HepG2 (cell line): ENCODE data around the gene CKS1B. TPM values are rescaled to one million over a fixed set of nuclear protein-coding genes. Genes with fewer than 3 reads are reported as not detected.
A peak's percentile ranks its signal among the peaks of the same experiment; 100 is the strongest.

Experiments used
- ATAD3A ChIP-seq: sonication (generic); formaldehyde crosslinking; IDR thresholded peaks from 2 replicates; pipeline ENCODE4 v1.4.0; 2020; ENCODE audit warnings: missing genetic modification reagents
- CBFB ChIP-seq: sonication (generic); formaldehyde crosslinking; IDR thresholded peaks from 2 replicates; pipeline ENCODE4 v1.4.0; 2020; ENCODE audit warnings: missing genetic modification reagents
- HOXA7 ChIP-seq: sonication (generic); formaldehyde crosslinking; IDR thresholded peaks from 2 replicates; pipeline ENCODE4 v1.8.1; 2022; ENCODE audit warnings: mild to moderate bottlenecking, missing genetic modification reagents, moderate library complexity
- KLF16 ChIP-seq, 2 experiments: sonication (generic) in 1 of 2; formaldehyde crosslinking in 1 of 2; IDR thresholded peaks; 2 replicates each; pipeline versions ENCODE4 v1.6.1 to v1.8.0; 2016 to 2023; ENCODE audit warnings: missing genetic modification reagents in 2 of 2, missing compliant biosample characterization in 1 of 2
- KLF6 ChIP-seq: IDR thresholded peaks from 2 replicates; pipeline ENCODE4 v1.8.0; 2016; ENCODE audit warnings: missing biosample characterization, missing genetic modification reagents
- MTF2 ChIP-seq: sonication (generic); formaldehyde crosslinking; IDR thresholded peaks from 2 replicates; pipeline ENCODE4 v1.5.0; 2020; ENCODE audit warnings: missing genetic modification reagents, borderline replicate concordance
- NFE2L2 ChIP-seq: fragments of 150-350 bp; IDR thresholded peaks from 2 replicates; pipeline ENCODE4 v1.6.1; 2014; ENCODE audit warnings: low read length
- RFX1 ChIP-seq: fragments of 450-650 bp; IDR thresholded peaks from 2 replicates; pipeline ENCODE4 v1.6.1; 2017
- RFX3 ChIP-seq: IDR thresholded peaks from 2 replicates; pipeline ENCODE4 v1.6.1; 2016; ENCODE audit warnings: missing biosample characterization, missing genetic modification reagents
- RFX5 ChIP-seq: IDR thresholded peaks from 2 replicates; pipeline ENCODE4 v1.6.1; 2011; ENCODE audit warnings: low read depth, low read length, improper control_type of control experiment
- SPEN ChIP-seq: sonication (generic); formaldehyde crosslinking; IDR thresholded peaks from 2 replicates; pipeline ENCODE4 v1.5.1; 2020; ENCODE audit warnings: low read depth, mild to moderate bottlenecking, missing genetic modification reagents
- SSRP1 ChIP-seq: IDR thresholded peaks from 2 replicates; pipeline ENCODE4 v1.6.1; 2016; ENCODE audit warnings: control low read depth
- TOPORS ChIP-seq: sonication (generic); formaldehyde crosslinking; IDR thresholded peaks from 2 replicates; pipeline ENCODE4 v1.8.0; 2023; ENCODE audit warnings: mild to moderate bottlenecking, missing genetic modification reagents
- ZFP36L1 ChIP-seq: sonication (generic); formaldehyde crosslinking; IDR thresholded peaks from 2 replicates; pipeline ENCODE4 v1.8.0; 2022; ENCODE audit warnings: mild to moderate bottlenecking, missing genetic modification reagents, moderate library complexity
- ZNF331 ChIP-seq: sonication (generic); formaldehyde crosslinking; IDR thresholded peaks from 2 replicates; pipeline ENCODE4 v1.4.0; 2020; ENCODE audit warnings: missing genetic modification reagents
- ZNF562 ChIP-seq: sonication (generic); formaldehyde crosslinking; IDR thresholded peaks from 2 replicates; pipeline ENCODE4 v1.8.0; 2022; ENCODE audit warnings: missing genetic modification reagents, borderline replicate concordance
- ZNF619 ChIP-seq: sonication (generic); formaldehyde crosslinking; IDR thresholded peaks from 2 replicates; pipeline ENCODE4 v1.4.0; 2020; ENCODE audit warnings: mild to moderate bottlenecking, missing genetic modification reagents
- ZNF672 ChIP-seq: sonication (generic); formaldehyde crosslinking; IDR thresholded peaks from 2 replicates; pipeline ENCODE4 v1.8.1; 2022; ENCODE audit warnings: missing genetic modification reagents
- ZSCAN30 ChIP-seq: sonication (generic); formaldehyde crosslinking; IDR thresholded peaks from 2 replicates; pipeline ENCODE4 v1.5.0; 2020; ENCODE audit warnings: mild to moderate bottlenecking, missing genetic modification reagents
- polyA plus RNA-seq, 8 experiments: library from polyadenylated mRNA; depleted of rRNA in 3 of 8; stranded (reverse) in 7 of 8; unstranded in 1 of 8; fragments of >200 nt; fragmentation: Illumina TruSeq in 4 of 8; extraction: Trizol in 4 of 8; gene quantifications; 2 replicates each; pipeline versions ENCODE4 v1.2.1 to v1.2.3, GENCODE V29; 2011 to 2016; ENCODE audit warnings: low read depth in 4 of 8, missing spikeins in 1 of 8, mixed read lengths in 1 of 8; ENCODE audit not compliant: insufficient read depth in 1 of 8
- total RNA-seq, 5 experiments: library from RNA; depleted of rRNA; stranded (reverse); fragments of >200 nt; fragmentation: Illumina TruSeq; extraction: Trizol; gene quantifications; 2 replicates each; pipeline ENCODE4 v1.2.3, GENCODE V29; 2016; ENCODE audit warnings: low read depth in 1 of 5
- TF ChIP-seq, protein P1 (sequence below): sonication (generic); formaldehyde crosslinking; IDR thresholded peaks from 2 replicates; pipeline ENCODE4 v1.4.0; 2020; ENCODE audit warnings: mild to moderate bottlenecking, low read depth, missing genetic modification reagents
- TF ChIP-seq, protein P2 (sequence below): sonication (generic); formaldehyde crosslinking; IDR thresholded peaks from 2 replicates; pipeline ENCODE4 v1.5.1; 2020; ENCODE audit warnings: mild to moderate bottlenecking, missing genetic modification reagents, moderate library complexity
- TF ChIP-seq, protein P3 (sequence below): sonication (generic); formaldehyde crosslinking; IDR thresholded peaks from 2 replicates; pipeline ENCODE4 v1.4.0; 2020; ENCODE audit warnings: mild to moderate bottlenecking, missing genetic modification reagents
- TF ChIP-seq, protein P4 (sequence below): sonication (generic); formaldehyde crosslinking; IDR thresholded peaks from 2 replicates; pipeline ENCODE4 v1.4.0; 2020; ENCODE audit warnings: mild to moderate bottlenecking, low read depth, missing genetic modification reagents

The CKS1B gene
- total and polyA plus RNA-seq, 2 of the 13 experiments (the other 11 are each of a cell fraction or from before 2014, with no cell fraction given), result 217 to 222 TPM

DNA sequence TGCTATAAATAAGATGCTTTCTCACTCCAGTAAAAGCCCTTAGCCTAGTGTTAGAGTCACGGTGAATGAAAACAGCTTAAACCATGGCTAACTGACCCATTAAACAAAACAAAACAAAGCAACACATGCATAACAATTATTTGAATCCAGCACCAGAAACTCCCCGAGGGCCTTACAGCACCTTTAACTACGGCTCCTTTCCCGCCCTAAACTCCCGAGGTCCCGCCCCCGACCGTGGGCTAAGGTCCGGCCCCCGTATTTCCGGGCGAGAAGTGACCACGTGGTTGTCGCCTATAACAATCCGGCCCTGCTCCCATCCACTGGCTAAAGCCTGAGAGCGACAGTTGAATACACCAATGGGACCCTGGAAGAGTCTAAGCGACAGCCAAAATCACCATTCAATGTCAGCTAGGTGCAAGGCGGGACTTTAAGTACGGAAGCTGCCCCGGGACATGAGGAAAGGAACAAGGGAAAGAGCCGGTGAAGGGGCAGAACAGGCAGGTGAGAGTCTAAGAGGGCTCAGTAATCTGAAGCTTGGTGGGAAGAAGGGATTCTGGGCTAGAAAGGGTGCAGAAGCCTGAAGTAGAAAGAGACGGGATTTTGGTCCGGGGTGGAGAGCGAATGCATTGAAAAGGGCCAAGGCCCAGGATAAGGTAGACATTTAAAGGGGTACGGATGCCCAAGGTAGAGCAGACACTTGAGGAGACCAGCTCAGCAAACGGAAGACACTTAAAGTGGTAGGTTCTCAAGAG is 8.6 kb downstream of the CKS1B start, which contains the start of gene FLAD1 (continued):
- TF ChIP-seq, protein P1, sequence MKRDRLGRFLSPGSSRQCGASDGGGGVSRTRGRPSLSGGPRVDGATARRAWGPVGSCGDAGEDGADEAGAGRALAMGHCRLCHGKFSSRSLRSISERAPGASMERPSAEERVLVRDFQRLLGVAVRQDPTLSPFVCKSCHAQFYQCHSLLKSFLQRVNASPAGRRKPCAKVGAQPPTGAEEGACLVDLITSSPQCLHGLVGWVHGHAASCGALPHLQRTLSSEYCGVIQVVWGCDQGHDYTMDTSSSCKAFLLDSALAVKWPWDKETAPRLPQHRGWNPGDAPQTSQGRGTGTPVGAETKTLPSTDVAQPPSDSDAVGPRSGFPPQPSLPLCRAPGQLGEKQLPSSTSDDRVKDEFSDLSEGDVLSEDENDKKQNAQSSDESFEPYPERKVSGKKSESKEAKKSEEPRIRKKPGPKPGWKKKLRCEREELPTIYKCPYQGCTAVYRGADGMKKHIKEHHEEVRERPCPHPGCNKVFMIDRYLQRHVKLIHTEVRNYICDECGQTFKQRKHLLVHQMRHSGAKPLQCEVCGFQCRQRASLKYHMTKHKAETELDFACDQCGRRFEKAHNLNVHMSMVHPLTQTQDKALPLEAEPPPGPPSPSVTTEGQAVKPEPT (CRISPR knock-in tag), result no peak
- TF ChIP-seq NFE2L2 (no peak), ZSCAN30 (CRISPR knock-in tag) (no peak), ZNF672 (CRISPR knock-in tag) (no peak), MTF2 (CRISPR knock-in tag) (no peak), HOXA7 (CRISPR knock-in tag) (no peak), ATAD3A (CRISPR knock-in tag) (no peak), ZNF331 (CRISPR knock-in tag) (peak; percentile 26; the same call in 1 of the 2 replicates), SSRP1 (no peak), KLF16 (CRISPR knock-in tag; IDR thresholded peaks at IDR 0.05) (peak in 1 of 2 experiments; percentile 52; a peak in 1 of 4 replicates), ZFP36L1 (CRISPR knock-in tag) (no peak), ZNF619 (CRISPR knock-in tag) (no peak), CBFB (CRISPR knock-in tag) (no peak), SPEN (CRISPR knock-in tag) (peak; percentile 81; the same call in 1 of the 2 replicates), ZNF562 (CRISPR knock-in tag) (no peak), KLF6 (CRISPR knock-in tag) (peak; percentile 19; the same call in 1 of the 2 replicates), RFX5 (no peak), RFX3 (CRISPR knock-in tag) (no peak), TOPORS (CRISPR knock-in tag) (no peak), RFX1 (no peak)
- TF ChIP-seq, protein P2, sequence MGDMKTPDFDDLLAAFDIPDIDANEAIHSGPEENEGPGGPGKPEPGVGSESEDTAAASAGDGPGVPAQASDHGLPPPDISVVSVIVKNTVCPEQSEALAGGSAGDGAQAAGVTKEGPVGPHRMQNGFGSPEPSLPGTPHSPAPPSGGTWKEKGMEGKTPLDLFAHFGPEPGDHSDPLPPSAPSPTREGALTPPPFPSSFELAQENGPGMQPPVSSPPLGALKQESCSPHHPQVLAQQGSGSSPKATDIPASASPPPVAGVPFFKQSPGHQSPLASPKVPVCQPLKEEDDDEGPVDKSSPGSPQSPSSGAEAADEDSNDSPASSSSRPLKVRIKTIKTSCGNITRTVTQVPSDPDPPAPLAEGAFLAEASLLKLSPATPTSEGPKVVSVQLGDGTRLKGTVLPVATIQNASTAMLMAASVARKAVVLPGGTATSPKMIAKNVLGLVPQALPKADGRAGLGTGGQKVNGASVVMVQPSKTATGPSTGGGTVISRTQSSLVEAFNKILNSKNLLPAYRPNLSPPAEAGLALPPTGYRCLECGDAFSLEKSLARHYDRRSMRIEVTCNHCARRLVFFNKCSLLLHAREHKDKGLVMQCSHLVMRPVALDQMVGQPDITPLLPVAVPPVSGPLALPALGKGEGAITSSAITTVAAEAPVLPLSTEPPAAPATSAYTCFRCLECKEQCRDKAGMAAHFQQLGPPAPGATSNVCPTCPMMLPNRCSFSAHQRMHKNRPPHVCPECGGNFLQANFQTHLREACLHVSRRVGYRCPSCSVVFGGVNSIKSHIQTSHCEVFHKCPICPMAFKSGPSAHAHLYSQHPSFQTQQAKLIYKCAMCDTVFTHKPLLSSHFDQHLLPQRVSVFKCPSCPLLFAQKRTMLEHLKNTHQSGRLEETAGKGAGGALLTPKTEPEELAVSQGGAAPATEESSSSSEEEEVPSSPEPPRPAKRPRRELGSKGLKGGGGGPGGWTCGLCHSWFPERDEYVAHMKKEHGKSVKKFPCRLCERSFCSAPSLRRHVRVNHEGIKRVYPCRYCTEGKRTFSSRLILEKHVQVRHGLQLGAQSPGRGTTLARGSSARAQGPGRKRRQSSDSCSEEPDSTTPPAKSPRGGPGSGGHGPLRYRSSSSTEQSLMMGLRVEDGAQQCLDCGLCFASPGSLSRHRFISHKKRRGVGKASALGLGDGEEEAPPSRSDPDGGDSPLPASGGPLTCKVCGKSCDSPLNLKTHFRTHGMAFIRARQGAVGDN (CRISPR knock-in tag), result peak; percentile 76
- TF ChIP-seq, protein P3, sequence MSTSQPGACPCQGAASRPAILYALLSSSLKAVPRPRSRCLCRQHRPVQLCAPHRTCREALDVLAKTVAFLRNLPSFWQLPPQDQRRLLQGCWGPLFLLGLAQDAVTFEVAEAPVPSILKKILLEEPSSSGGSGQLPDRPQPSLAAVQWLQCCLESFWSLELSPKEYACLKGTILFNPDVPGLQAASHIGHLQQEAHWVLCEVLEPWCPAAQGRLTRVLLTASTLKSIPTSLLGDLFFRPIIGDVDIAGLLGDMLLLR (CRISPR knock-in tag), result peak; percentile 84; the same call in 1 of the 2 replicates
- TF ChIP-seq, protein P4, sequence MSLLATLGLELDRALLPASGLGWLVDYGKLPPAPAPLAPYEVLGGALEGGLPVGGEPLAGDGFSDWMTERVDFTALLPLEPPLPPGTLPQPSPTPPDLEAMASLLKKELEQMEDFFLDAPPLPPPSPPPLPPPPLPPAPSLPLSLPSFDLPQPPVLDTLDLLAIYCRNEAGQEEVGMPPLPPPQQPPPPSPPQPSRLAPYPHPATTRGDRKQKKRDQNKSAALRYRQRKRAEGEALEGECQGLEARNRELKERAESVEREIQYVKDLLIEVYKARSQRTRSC (CRISPR knock-in tag), result no peak
